OCI-LY1 (cell line): ENCODE data around the gene LTBP4.

Source experiments
- H2AFZ ChIP-seq: fragments of 200-600 bp; sonication (generic), shearing (Covaris generic); 2 replicates; pipeline ENCODE4 v1.6.0; 2014; ENCODE audit warnings: antibody characterized with exemption, mild to moderate bottlenecking, low read length
- H3F3A ChIP-seq: fragments of 200-600 bp; sonication (generic), shearing (Covaris generic); 2 replicates; pipeline ENCODE4 v1.6.0; 2014; ENCODE audit warnings: mild to moderate bottlenecking, antibody characterized with exemption, low read length, moderate library complexity; ENCODE audit not compliant: insufficient read depth
- H3K27ac ChIP-seq: fragments of 200-600 bp; sonication (generic); 2 replicates; pipeline ENCODE4 v1.5.1; 2014; ENCODE audit warnings: low read length, mixed run types, mild to moderate bottlenecking, low read depth; ENCODE audit not compliant: poor library complexity, severe bottlenecking
- H3K27me3 ChIP-seq: fragments of 200-600 bp; sonication (generic); 2 replicates; pipeline ENCODE4 v1.6.0; 2014; ENCODE audit warnings: antibody characterized with exemption, mild to moderate bottlenecking, low read length, moderate library complexity; ENCODE audit not compliant: insufficient read depth
- H3K36me3 ChIP-seq: fragments of 200-600 bp; sonication (generic); 2 replicates; pipeline ENCODE4 v1.6.1; 2014; ENCODE audit warnings: mild to moderate bottlenecking, antibody characterized with exemption, low read length, moderate library complexity, mixed read lengths; ENCODE audit not compliant: insufficient read depth
- H3K4me1 ChIP-seq: fragments of 200-600 bp; sonication (generic); 2 replicates; pipeline ENCODE4 v1.5.1; 2014; ENCODE audit warnings: mild to moderate bottlenecking, low read length, moderate library complexity; ENCODE audit not compliant: insufficient read depth, severe bottlenecking
- H3K4me2 ChIP-seq: fragments of 200-600 bp; sonication (generic), shearing (Covaris generic); 2 replicates; pipeline ENCODE4 v1.6.1; 2014; ENCODE audit warnings: low read length
- H3K4me3 ChIP-seq: fragments of 200-600 bp; sonication (generic); 2 replicates; pipeline ENCODE4 v1.5.1; 2014; ENCODE audit warnings: low read length, low read depth, mild to moderate bottlenecking, mixed read lengths; ENCODE audit not compliant: poor library complexity, severe bottlenecking
- H3K79me2 ChIP-seq: fragments of 200-600 bp; shearing (Covaris generic); 2 replicates; pipeline ENCODE4 v1.6.1; 2016; ENCODE audit warnings: mixed run types, low read length, mixed read lengths; ENCODE audit not compliant: insufficient read depth
- H3K9ac ChIP-seq: fragments of 200-600 bp; sonication (generic), shearing (Covaris generic); 2 replicates; pipeline ENCODE4 v1.6.1; 2014; ENCODE audit warnings: mild to moderate bottlenecking, low read length, mixed read lengths
- H3K9me2 ChIP-seq: fragments of 200-600 bp; sonication (generic), shearing (Covaris generic); 2 replicates; pipeline ENCODE4 v1.6.1; 2014; ENCODE audit warnings: low read depth, mild to moderate bottlenecking, low read length, mixed read lengths
- H3K9me3 ChIP-seq: fragments of 200-600 bp; shearing (Covaris generic); 2 replicates; pipeline ENCODE4 v1.6.1; 2014; ENCODE audit warnings: low read length, mixed read lengths
- H4K20me1 ChIP-seq: fragments of 200-600 bp; sonication (generic), shearing (Covaris generic); 2 replicates; pipeline ENCODE4 v1.6.0; 2016; ENCODE audit warnings: mild to moderate bottlenecking, low read length; ENCODE audit not compliant: insufficient read depth
- CTCF ChIP-seq: fragments of 200-600 bp; sonication (generic), shearing (Covaris generic); IDR thresholded peaks from 2 replicates; pipeline ENCODE4 v1.5.1; 2017; ENCODE audit warnings: mild to moderate bottlenecking, antibody characterized with exemption, low read length, moderate library complexity, mixed read lengths
- EZH2 ChIP-seq: fragments of 200-600 bp; sonication (generic), shearing (Covaris generic); IDR thresholded peaks from 2 replicates; pipeline ENCODE4 v1.8.0; 2017; ENCODE audit warnings: borderline replicate concordance, mixed run types, mild to moderate bottlenecking, antibody characterized with exemption, low read length, moderate library complexity, mixed read lengths

LTBP4 gene

GRCh38 chr19:40672038-40672437, 70.9 kb downstream of the LTBP4 start:
- Histone ChIP-seq H3K4me1 (no peaks in the 10 kb centered on the region), H3K36me3 (peaks cover 76% of the 10 kb centered on the region), H3K9me2 (no peaks in the 10 kb centered on the region), H3K9ac (no peak overlapping the region), H3K27me3 (no peaks in the 10 kb centered on the region), H3K4me2 (no peak overlapping the region), H3K9me3 (peaks cover 7% of the 10 kb centered on the region; the same call in 1 of the 2 replicates), H4K20me1 (no peaks in the 10 kb centered on the region), H3K27ac (no peak overlapping the region), H3F3A (no peaks in the 10 kb centered on the region), H3K4me3 (no peak overlapping the region), H2AFZ (no peak overlapping the region), H3K79me2 (no peaks in the 10 kb centered on the region)
- TF ChIP-seq CTCF (no peak), EZH2 (no peak)

- Histone ChIP-seq H3K79me2 (no peaks in the 10 kb centered on the region), H3K27me3 (no peaks in the 10 kb centered on the region), H3K9me2 (no peaks in the 10 kb centered on the region), H3K4me1 (no peaks in the 10 kb centered on the region), H4K20me1 (no peaks in the 10 kb centered on the region), H3K27ac (no peak overlapping the region), H3K4me3 (no peak overlapping the region), H3K4me2 (no peak overlapping the region), H3F3A (no peaks in the 10 kb centered on the region), H3K9ac (no peak overlapping the region), H3K9me3 (peaks cover 7% of the 10 kb centered on the region; the same call in 1 of the 2 replicates), H2AFZ (no peak overlapping the region), H3K36me3 (peaks cover 83% of the 10 kb centered on the region)
- no peak for TF ChIP-seq EZH2
- no peak for TF ChIP-seq CTCF
Observed at GRCh38 chr19:40672573-40673299, 71.6 kb downstream of the LTBP4 start.

GRCh38 chr19:40673397-40673796, 72.2 kb downstream of the LTBP4 start:
- no peaks in the 10 kb centered on the region for H3K79me2 ChIP-seq
- no peak overlapping the region for H2AFZ ChIP-seq
- no peaks in the 10 kb centered on the region for H3F3A ChIP-seq
- H3K9me3 ChIP-seq = peaks cover 7% of the 10 kb centered on the region; the same call in 1 of the 2 replicates
- H3K4me1 ChIP-seq = no peaks in the 10 kb centered on the region
- no peak overlapping the region for H3K9ac ChIP-seq
- H3K36me3 ChIP-seq = peaks cover 87% of the 10 kb centered on the region
- H3K4me3 ChIP-seq = no peak overlapping the region
- no peaks in the 10 kb centered on the region for H3K9me2 ChIP-seq
- H3K27me3 ChIP-seq = no peaks in the 10 kb centered on the region
- TF ChIP-seq EZH2 (no peak), CTCF (no peak)
- H4K20me1 ChIP-seq = no peaks in the 10 kb centered on the region
- no peak overlapping the region for H3K27ac ChIP-seq
- no peak overlapping the region for H3K4me2 ChIP-seq
